GM21576 (cell line): Measurements from ENCODE around the gene EFCAB11.
"Not testable (repeated sequence)": the region's sequence is repeated elsewhere in the genome, so short reads cannot be mapped to it uniquely, and the experiment has no call there.

Source experiments
- ATAC-seq: cut with Tn5 transposase; IDR thresholded peaks from one replicate; pipeline ENCODE4 v1.9.1; 2021; ENCODE audit warnings: mild to moderate bottlenecking, moderate library complexity; ENCODE audit not compliant: unreplicated experiment

Gene EFCAB11

DNA sequence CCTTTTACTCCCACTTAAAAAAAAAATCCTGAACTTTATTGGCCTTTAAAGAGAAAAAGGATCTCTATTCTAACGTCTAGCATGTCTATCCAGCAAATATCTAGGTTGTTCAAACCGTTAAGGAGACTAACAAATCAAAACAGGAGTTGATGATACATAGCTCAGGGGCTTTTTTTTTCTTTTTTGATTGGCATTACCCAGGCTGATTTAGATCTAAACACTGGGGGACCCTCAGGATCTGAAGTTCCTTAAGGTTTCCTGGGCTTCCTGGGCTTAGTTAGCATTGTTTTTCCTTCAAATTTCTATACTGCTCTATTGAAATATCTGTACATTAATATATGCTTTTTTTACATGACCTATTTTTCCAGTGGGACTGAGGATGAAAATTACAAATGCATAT is 42.3 kb downstream of the EFCAB11 start:
- no peak for ATAC-seq

DNA sequence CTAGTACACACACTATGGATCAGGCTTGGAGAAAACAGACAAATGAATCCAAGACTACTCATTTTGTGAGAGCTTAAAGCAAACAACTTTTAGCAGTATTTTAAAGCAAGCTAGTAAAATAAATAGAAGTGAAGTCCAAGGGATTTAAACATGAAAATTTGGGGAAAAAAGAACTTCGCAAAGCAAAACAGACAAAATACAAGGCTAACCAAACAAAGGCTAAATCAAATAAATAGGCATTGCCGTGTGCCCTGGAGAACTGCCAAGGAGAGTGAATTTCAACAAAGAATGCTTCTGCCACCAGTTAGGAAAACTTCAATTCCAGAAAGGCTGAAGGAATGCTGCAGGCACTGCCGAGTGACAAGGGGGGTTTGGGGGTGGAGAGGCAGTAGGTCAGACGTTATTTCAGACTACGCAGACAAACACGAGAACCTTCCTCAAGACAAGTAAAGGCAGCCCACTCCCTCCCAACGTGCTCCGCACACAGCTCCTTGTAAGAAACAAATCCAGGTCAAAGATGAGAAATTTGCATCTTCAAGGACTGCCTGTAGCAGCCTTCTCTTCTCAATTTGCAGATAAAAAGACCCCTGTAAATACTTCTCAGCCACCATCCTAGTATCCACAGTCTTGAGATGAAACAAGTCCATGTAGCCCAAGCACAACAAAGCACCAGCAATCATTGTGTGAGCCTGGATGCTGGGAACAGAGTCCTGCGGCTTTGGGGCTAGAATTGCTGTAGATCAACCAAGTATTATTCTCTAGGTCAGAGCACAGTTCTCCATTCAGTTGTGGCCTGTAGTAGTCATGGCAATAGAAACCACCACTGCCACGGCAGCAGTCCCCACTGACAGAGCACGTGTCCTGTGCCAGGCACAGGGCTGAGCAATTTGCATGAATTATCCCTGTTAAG is 43.3 kb downstream of the EFCAB11 start:
- no peak for ATAC-seq

GRCh38 chr14:89910691-89911009 is 43.9 kb downstream of the EFCAB11 start:
- ATAC-seq = no peak

DNA sequence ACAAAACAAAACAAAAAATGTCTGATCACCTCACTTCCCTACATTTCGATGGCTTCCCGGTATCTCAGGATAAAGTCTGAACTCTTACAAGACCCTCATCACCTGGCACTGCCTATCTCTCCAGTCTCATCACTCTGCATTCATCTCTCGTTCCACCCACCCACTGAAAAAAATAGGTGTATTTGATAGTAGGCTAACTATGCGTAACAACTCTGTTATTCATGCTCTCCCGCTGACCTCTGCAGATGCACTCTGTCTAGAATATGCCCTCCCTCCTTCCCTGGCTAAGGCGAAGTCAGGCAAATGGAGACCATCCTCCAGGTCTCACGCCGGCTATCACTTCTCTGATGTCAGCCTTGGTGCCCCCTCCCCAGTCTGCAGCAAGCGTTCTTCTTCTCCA is 44.9 kb downstream of the EFCAB11 start:
- no peak for ATAC-seq

DNA sequence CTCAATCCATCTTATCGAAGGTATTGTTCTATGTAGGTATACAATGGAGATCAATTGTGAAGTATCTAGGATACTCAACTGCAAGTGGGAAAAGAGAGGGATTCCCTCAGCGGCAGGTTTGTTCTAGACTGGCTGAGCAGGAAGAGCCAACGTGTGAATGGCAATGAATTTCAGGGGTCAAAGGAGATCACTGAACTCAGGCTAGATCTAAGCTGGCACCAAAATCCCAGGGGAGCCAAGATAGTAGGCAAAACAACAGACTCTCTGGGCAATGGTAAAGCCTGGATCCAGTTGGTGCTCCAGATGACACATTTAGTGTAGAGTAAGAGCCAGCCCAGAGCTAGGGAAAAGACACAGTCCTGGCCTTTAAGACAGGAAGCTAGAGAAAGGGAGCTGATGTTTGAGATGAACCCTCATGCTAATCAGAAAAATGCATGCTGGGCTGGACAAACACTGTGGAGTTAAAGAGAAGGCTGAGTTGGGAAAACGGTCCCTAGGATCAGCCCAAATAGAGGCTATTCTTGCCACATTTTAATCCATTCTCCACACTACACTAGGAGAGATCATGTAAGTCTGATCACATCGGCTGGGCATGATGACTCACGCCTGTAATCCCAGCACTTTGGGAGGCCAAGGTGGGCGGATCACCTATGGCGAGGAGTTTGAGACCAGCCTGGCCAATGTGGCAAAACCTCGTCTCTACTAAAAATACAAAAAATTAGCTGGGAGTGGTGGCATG is 45.6 kb downstream of the EFCAB11 start:
- no peak for ATAC-seq

GRCh38 chr14:89907655-89908054 is 46.9 kb downstream of the EFCAB11 start:
- no peak for ATAC-seq

DNA sequence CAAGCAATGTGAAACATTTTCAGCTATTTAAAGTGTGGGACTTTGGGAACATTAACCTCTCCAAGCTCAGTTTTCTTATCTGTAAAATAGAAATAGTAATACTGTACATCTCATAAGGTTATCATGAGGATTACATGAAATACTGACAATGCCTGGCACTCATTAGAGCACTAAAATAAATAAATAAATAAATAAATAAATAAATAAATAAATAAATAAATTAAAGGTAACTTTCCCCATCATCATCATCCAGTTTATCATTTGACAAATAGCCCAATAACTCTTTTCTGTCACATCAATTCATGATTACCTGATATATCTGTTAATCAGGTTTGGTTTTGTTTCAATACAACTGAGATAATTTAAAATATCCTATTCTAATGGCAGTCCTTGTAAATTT is 48.5 kb downstream of the EFCAB11 start:
- no peak for ATAC-seq

GRCh38 chr14:89903340-89903952 is 51.1 kb downstream of the EFCAB11 start:
- no peak for ATAC-seq

DNA sequence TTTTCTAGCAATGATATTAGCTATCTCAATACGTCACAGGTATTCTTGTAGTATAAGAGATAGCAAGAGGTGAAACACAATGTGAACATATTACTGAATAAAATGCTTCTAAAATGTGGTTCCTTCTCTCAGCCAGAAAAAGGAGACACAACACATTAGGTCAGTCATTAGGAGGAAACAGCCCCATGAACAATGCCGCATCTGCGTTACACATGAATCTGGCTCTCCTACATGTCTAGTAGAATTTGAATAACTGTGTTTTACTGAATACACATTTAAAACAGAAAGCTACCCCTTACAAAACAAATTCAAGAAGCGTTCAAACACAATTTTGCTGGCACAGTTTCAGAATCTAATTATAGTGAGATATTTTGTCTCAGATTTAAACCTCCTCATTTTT is 51.6 kb downstream of the EFCAB11 start:
- ATAC-seq = no peak

GRCh38 chr14:89900802-89901201 is 53.7 kb downstream of the EFCAB11 start:
- no peak for ATAC-seq

DNA sequence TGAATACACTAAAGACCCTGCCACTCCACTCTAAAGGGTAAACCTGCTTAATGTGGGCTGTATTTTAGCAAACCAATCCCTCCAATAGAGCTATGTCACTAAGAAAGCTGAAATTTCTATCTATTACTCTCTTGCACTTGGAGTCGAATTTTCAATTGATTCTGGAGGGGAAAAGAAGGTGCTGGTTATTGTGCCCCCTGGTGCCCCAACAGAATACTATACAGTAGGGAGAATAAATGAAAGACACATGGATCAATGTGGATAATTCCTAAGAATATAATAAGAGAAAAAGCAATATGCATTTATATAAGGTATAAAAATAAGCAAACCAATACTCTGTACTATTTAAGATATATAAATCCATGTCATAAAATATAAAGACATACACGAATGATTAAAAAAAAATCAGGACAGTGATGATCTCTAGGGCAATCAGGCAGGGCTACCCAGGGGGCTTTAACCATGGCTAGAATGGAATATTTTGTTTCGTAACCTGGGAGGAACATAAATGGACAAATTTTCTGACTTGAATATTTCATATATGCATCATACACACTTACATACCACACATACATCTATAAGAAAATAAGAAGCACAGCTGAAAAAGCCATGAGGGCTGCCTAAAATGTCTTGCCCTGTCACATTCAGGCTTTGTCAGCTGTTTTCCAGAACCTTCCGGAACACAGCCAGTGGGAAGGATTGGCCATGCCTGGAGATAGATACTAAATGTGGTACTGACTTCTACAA is 54.4 kb downstream of the EFCAB11 start:
- ATAC-seq = no peak

DNA sequence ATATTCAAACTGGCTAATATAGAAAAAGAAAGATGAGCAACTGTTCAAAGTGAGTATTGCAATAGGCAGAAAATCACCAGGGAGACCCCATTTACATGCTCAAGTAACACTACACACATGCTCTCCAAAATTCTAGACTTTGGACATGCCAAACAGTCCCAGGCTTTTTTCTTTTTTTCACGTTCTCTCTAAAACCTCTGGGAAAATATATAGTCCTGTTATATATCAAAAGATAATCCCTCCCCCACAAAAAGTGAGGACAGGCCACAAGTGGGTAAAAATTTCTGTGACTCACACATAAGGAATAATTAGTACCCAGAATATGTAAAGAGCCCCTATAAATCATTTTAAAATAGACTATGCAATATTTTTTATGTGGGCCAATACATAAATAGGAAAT is 55.2 kb downstream of the EFCAB11 start:
- ATAC-seq = no peak

GRCh38 chr14:89893388-89893787 is 61.1 kb downstream of the EFCAB11 start:
- ATAC-seq = not testable (repeated sequence)

DNA sequence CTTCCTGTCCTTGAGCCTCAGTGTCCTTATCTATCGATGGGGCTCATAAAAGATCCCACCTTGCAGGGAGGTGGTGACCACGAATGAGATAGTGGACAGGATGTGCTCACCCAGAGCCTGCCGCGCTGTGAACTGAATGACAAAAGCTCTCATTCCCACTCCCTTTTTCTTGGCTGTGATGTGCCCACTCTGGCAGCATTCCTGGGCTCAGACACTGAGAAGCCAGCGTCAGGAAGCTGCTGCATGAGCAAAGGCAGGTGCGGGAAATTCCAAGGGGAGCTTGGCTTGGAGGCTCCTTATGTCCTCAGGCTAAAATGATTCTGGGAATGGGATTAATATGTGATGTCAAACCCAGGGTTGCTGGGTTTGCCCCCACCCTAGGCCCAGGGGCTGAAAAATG is 61.6 kb downstream of the EFCAB11 start:
- ATAC-seq = no peak

- not testable (repeated sequence) for ATAC-seq
Measured at GRCh38 chr14:89891721-89892120, 62.8 kb downstream of the EFCAB11 start.

DNA sequence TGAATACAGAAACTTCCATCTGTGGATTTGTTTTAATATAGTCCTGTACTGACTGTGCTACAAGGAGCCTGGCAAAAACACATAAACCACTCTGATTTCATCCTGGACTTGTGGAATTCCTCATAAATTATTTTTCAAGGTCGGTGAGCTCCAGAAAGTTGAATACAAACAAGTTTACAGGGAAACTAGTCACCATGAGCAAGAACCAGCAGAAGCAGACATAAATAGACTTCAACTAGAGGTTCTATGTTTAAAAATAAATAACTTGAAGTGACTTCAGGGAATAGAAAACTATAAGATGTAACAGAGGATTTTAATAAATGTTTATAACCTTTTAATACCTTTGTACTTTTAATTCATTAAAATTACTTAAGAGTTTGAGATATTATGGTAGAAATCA is 63.5 kb downstream of the EFCAB11 start:
- no peak for ATAC-seq

DNA sequence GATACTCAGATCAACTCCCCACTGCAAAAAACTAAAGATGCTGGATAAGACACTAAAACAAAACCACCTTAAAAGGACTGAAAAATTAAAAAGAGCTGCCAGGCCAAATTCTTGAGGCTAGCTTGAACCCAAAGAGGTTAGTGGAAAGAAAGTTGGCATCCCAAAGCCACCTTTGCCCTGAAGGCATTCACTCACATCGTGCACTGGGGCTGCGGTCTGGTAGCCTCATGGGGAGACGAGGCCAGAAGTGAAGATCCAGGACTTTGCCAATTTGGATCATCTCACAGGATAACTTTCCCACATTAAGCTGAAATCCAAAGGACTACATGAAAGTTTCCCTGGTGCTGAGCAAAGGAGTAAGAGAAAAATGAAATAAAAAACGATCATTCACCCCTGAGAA is 63.9 kb downstream of the EFCAB11 start:
- no peak for ATAC-seq

DNA sequence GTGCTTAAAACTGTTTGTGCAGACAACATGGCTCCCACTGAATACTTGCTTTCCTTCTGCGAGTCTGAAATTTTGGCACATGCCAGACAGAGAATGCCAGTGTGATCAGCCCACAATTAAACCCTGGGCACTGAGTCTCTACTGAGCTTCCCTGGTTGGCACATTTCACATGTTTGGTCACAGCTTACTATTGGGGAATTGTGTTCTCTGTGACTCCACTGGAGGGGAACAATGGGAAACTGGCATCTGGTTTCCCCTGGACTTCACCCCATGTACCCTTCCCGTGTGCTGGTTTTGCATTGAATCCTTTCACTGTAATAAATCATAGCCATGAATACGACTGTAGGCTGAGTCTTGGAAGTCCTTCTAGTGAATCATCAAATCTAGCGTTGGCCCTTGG is 64.9 kb downstream of the EFCAB11 start:
- no peak for ATAC-seq

GRCh38 chr14:89884761-89885160 is 69.8 kb downstream of the EFCAB11 start:
- ATAC-seq = no peak

DNA sequence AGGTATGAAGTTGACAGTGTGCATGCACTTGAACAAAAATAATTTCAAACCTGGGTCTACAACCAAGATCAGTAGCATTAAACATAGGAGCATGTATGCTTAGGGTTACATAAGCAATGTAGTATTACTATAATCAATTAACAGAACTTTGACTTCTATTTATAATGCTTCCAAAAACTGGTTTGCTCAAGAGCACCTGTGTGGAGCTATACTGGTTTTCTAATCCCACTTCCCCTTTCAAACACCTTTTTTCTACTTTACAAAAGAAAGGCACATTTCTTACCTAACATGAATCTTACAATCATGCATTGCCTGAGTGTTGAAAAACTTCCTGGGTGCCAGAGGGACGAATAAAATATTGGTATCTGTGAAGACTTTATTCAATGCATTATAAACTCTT is 72.7 kb downstream of the EFCAB11 start:
- ATAC-seq = peak; percentile 81

GRCh38 chr14:89874091-89874490 is 80.4 kb downstream of the EFCAB11 start:
- not testable (repeated sequence) for ATAC-seq
